Right ventricle myocardium superior (tissue), 1 donor: ENCODE data around the gene MRM1. TPM values are rescaled to one million over a fixed set of nuclear protein-coding genes. Genes with fewer than 3 reads are reported as not detected.

Experiments used
- ATAC-seq: fragments of 200-7000 bp; cut with Tn5 transposase; one replicate; pipeline ENCODE4 v1.9.1; 2020; ENCODE audit warnings: mild to moderate bottlenecking; ENCODE audit not compliant: poor library complexity
- DNase-seq: peaks from one replicate; pipeline ENCODE4 v3.0.0-alpha.2; 2020
- intact Hi-C: fragments of 100-400 bp; cut with DNase I; formaldehyde crosslinking; loops from one replicate; pipeline ENCODE4 v1.11.2; 2022
- long read RNA-seq: library from polyadenylated mRNA; unstranded; transcript quantifications from one replicate; pipeline ENCODE4 v2.0.0, GENCODE V29; 2021
- total RNA-seq: library from RNA; stranded (reverse); fragmentation: NEBNext Ultra II Directional; extraction: Animal tissue kit (Norgen Biotek cat#: 25700); gene quantifications from one replicate; pipeline ENCODE4 v1.2.1, GENCODE V29; 2021
- donor health status: DM: no; HTN: yes; CAD: no; lungs with severe emphysema.

Gene MRM1
- total RNA-seq = 8.3 TPM
- long read RNA-seq, partial matches to known transcripts = 1 of 6 reads
- long read RNA-seq, other reads (novel, unspliced or antisense) = 1 of 6 reads

- intact Hi-C loops = no loop called here
- ATAC-seq = peak; percentile 98
Measured at GRCh38 chr17:36601303-36602029, at the start of gene MRM1. MRM1 (plus strand) TSS chr17:36601583; CDS start chr17:36601811, 228 bp downstream.

GRCh38 chr17:36553459-36553858, 47.9 kb upstream of the MRM1 start:
- DNase-seq (no peak), ATAC-seq (no peak)
- intact Hi-C loops = no loop called here

More at GRCh38 chr17:36601303-36602029, at the start of gene MRM1:
- peak; percentile 96 for DNase-seq

GRCh38 chr17:36566081-36566480, 35.3 kb upstream of the MRM1 start:
- DNase-seq (no peak), ATAC-seq (no peak)
- intact Hi-C loops = no loop called here

GRCh38 chr17:36575028-36575427, 26.4 kb upstream of the MRM1 start:
- intact Hi-C loops = no loop called here
- no peak for DNase-seq
- ATAC-seq = no peak

GRCh38 chr17:36576793-36577192, 24.6 kb upstream of the MRM1 start:
- DNase-seq = no peak
- ATAC-seq = no peak
- intact Hi-C loops = no loop called here

GRCh38 chr17:36578671-36579070, 22.7 kb upstream of the MRM1 start:
- intact Hi-C loops = no loop called here
- DNase-seq = no peak
- no peak for ATAC-seq

GRCh38 chr17:36583787-36584186, 17.6 kb upstream of the MRM1 start:
- ATAC-seq (no peak), DNase-seq (no peak)
- intact Hi-C loops = no loop called here

- intact Hi-C loops = no loop called here
- ATAC-seq (no peak), DNase-seq (no peak)
Measured at GRCh38 chr17:36586138-36586537, 15.2 kb upstream of the MRM1 start.

- DNase-seq = no peak
- no peak for ATAC-seq
- intact Hi-C loops = no loop called here
Measured at GRCh38 chr17:36590082-36590481, 11.3 kb upstream of the MRM1 start.

GRCh38 chr17:36591434-36592315, 9.7 kb upstream of the MRM1 start, which contains the start of gene DHRS11:
DHRS11 (plus strand) TSS chr17:36591879; CDS start chr17:36592010, 131 bp downstream.
- intact Hi-C loops = no loop called here

GRCh38 chr17:36592316-36592715, 9.1 kb upstream of the MRM1 start:
- DNase-seq (peak; percentile 52), ATAC-seq (peak; percentile 21)
- intact Hi-C loops = no loop called here

More at GRCh38 chr17:36591434-36592315, 9.7 kb upstream of the MRM1 start, which contains the start of gene DHRS11:
- DNase-seq = peak; percentile 92
- peak; percentile 98 for ATAC-seq

- intact Hi-C loops = no loop called here
- no peak for DNase-seq
- ATAC-seq = peak; percentile 2
Measured at GRCh38 chr17:36592716-36593321, 8.6 kb upstream of the MRM1 start.

GRCh38 chr17:36593656-36594316, 7.6 kb upstream of the MRM1 start:
- intact Hi-C loops = no loop called here
- ATAC-seq (peak; percentile 10), DNase-seq (no peak)

GRCh38 chr17:36594626-36595401, 6.6 kb upstream of the MRM1 start:
- ATAC-seq (no peak), DNase-seq (no peak)
- intact Hi-C loops = no loop called here

- ATAC-seq (no peak), DNase-seq (no peak)
- intact Hi-C loops = no loop called here
Measured at GRCh38 chr17:36597226-36597625, 4.2 kb upstream of the MRM1 start.

GRCh38 chr17:36597866-36598777, 3.3 kb upstream of the MRM1 start:
- no peak for DNase-seq
- intact Hi-C loops = no loop called here
- ATAC-seq = no peak

- ATAC-seq (no peak), DNase-seq (no peak)
- intact Hi-C loops = no loop called here
Measured at GRCh38 chr17:36598951-36599401, 2.4 kb upstream of the MRM1 start.
